Measurements from ENCODE around the gene PDE11A. TPM values are rescaled to one million over a fixed set of nuclear protein-coding genes. Genes with fewer than 3 reads are reported as not detected.
A peak's percentile ranks its signal among the peaks of the same experiment; 100 is the strongest.

PDE11A gene
- polyA plus RNA-seq, 4 donors: 4.8 to 9.8 (median 7.1) TPM

DNA sequence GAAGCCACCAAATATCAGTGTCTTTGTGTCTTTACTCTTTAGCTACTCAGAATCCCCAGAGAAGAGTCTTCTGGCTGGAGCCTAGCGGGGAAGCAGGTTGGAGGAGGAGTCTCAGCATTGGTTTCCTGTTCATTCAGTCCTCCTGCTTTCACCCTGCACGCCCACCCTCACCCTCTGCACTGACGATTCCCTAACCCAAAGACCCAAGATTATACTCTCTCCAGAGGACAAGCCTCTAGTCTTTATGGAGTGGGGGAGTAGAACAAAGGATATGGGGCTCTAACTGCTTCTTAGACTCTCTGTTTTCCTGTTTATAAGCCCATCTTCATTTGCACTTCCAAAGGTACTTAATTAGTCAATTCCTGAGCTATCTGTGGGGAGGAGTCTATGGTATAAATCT is 341.2 kb downstream of the PDE11A start:
- no peak for DNase-seq (ENCODE audit: low read depth in 4 of 4, low spot score in 3 of 4)

DNA sequence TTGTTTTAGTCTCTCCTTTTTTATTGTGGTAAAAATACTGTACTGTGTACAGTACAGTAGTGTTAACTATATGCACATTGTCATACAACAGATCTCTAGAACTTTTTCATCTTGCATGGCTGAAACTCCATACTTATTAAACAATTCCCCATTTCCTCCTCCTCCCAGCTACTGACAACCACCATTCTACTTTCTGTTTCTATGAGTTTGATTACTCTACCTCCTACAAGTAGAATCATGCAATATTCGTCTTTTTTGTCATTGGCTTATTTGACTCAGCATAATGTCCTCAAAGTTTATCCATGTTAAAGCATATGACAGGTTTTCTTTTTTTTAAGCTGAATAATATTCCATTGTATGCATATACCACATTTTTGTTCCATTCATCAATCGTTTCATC is 341.8 kb downstream of the PDE11A start:
- DNase-seq (ENCODE audit: low read depth in 4 of 4, low spot score in 3 of 4): no peak

DNA sequence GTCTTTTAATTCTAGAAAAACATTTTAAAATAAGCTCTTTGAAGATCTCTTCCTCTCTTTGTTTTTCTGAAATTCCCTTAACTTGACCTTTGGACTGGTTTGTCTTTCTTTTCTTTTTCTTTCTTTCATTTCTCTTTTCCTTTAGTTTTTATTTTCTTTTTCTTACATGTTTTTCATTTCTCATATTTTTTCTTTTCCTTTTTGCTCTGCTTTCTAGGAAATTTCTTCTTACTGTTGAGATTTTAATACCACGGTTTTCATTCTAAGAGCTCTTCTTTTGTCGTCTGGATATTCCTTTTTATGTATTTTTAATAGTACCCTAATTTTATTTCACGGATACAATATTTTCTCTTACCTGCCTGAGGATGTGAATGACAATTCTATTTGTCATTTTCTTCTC is 342.2 kb downstream of the PDE11A start:
- DNase-seq (ENCODE audit: low read depth in 4 of 4, low spot score in 3 of 4): no peak

DNA sequence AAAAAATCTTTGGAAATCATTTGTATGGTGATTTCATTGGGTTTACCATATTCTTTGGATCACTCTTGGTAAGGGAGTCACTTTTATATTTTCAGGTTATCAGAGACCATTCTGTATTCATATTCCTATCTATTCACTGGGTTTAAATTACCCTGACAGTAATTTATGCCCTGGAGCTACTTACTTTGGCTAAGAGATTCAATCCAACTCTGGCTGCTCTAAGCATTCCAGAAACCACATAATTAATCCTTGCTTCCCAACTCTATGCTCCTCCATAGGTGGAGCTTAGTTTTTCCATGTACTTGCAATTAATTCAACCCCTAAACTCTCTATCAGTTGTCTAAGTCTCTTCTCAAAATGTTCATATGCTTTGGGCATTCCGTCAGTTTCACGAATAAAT is 343.7 kb downstream of the PDE11A start:
- no peak for DNase-seq (ENCODE audit: low read depth in 4 of 4, low spot score in 3 of 4)

DNA sequence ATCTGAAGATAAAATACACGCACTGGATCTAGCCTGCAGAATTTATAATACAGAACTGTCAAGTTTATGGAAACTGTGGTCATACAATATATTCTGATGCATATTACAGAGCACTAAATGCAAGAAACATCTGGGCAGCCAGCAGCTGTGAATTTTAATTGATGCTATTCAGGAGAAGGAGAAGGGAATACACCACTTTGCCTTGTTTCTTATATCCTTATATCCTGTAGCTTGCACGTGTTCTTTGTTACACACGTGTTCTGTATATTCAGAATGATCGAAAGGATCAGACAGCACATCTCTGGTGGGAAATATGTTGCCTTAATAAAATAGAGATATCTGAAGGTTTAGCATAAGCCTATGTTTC is 344.2 kb downstream of the PDE11A start:
- DNase-seq (ENCODE audit: low read depth in 4 of 4, low spot score in 3 of 4): no peak

DNA sequence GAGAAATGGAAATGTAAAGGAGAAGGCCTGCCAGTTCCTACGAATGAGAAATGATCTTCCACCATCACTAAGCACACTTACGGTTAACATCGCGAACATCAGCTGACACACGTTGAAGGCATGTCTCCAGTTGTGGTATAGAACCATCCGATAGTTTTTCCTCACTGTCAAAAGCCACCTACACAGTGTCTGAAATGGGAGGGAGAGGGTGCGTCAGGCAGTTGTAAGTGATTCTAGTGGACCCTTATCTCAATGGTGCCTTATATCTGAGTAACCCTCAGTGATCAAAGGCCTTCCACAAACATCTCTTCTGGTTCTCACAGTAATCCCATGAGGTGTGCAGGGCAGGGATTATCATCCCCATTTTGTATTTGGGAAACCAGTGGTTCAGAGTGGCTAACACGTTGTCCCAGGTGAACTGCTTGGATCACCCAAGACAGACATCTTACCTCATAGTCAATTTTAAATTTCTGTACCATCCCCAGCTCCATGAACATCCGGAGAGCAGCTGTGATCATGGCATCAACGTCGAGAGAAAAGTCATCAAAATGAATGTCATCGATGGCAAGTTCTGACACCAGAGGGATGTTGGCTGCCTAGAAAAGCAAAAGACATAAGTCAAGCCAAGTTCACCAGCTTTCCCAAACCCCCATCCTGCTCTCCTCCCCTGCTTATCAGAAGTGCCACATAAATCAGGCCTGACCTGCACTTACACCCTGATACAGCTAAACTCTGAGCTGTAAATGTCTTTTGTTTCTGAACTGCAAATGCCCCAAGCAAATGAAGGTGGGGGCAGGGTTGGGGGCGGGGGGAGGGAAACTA is 344.8 kb downstream of the PDE11A start:
- DNase-seq (ENCODE audit: low read depth in 4 of 4, low spot score in 3 of 4): peak in 3 of 4 donors; percentile 59 to 69 (median 69)

DNA sequence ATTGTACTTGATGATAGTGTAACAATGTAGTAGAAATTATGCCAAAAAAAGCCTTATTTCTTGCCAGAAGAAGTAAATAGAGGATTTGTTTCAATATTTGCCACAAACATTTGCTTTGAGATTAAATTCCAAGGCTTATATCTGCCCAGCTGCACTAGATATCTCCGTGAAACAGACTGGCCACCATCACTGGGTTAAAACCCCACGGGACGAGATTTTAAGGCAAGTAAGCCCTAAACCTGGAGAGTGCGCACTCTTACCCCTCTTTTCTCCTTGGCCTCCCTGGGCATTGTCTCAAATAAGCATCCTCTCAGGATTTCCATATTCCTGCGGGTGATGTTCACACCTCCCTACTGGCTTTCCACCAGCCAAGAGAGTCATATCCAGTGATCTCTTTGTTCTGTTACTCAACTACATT is 345.6 kb downstream of the PDE11A start:
- no peak for DNase-seq (ENCODE audit: low read depth in 4 of 4, low spot score in 3 of 4)

DNA sequence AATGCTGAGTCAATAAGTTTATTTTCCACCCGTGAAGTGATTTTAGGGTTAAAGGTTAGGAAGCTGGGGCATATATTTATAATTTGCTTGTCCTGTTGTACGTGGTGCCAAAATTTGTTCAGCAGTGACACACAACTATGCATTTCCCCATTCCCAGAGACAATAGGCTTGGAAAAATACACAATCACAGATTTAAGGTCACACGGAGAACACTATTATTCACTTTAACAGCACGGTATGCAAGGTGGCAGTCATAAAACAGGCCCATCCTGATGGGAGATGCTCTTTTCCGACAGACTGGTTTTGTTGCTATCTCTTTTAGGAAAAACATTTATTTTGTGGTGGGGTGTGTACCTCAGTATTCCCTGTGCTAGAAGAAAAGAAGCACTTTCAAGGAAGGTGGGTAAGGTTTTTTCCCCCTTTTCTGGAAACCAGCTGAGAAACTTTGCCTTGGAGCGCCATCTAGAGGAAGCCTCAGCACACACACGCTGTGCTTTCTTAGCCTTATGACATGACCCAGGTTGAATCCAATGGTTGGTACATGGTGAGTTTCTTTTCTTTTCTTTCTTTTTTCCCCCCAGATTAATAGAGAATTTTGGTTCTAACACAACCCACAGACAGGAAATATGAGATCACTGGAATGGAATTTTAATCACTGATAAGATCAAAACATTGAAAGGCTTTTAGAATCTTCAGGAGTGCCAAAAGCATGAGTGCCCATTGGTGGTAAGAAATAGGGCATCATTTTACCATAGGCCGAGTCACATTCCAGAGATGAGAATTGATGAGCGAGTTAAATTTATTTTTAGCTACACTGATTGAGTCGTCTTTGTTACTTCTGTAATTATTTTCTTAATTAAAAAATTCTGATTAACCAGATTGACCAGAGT is 347.9 kb downstream of the PDE11A start:
- peak in 3 of 4 donors; percentile 66 to 79 (median 75) for DNase-seq (ENCODE audit: low read depth in 4 of 4, low spot score in 3 of 4)

DNA sequence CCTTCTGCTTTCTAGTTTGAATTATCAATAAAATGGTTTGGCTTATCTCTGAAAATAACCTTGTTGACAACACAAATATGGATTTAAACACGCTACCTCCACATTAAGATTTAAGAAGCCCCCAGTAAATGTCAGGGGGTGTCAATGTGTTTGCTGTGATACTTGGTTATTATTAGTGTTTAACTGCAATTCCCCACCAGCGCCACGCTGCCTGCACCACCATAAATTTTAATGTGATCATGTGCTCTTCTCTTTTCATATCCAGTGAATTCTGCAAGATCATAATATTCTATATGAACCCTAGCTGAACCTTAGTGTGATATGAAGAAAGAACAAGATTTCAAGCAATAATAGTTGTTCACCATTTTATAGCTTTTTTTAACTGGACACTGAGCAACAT is 349.3 kb downstream of the PDE11A start:
- DNase-seq (ENCODE audit: low read depth in 4 of 4, low spot score in 3 of 4): no peak

DNA sequence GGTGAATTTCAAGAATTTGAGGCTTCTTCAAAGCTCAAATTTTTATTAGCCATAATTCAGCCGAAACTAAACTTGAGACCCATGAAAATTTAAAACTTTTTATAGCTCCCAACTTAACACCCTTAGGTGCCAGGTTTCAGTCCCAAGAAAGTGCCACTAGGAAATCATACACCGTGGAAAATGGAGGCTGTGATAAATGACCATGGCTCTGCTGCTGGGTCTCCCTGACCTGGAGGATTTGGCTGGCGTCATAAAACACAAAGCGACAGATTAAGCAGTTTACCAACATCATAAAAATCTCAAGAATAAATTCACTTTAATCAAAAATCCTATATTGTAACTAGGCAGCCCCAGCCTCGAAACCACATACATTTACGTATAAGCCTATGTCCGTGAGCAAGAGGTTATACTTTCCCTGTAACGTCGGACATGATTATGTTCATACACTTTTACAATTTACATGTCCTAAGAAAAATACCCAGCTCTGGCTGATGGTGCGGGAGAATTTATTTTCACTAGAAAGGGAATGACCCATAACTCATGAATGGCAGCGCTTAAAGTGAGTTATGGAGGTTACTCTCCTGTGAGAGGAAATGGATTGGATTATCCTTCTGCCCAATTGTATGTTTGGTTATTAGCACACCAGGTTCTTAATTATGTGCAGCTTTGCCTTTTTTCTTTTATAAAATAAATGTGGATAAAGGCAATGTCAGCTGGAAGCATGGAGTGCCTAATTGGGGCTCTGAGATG is 350.6 kb downstream of the PDE11A start:
- peak in 1 of 4 donors; percentile 66 for DNase-seq (ENCODE audit: low read depth in 4 of 4, low spot score in 3 of 4)

DNA sequence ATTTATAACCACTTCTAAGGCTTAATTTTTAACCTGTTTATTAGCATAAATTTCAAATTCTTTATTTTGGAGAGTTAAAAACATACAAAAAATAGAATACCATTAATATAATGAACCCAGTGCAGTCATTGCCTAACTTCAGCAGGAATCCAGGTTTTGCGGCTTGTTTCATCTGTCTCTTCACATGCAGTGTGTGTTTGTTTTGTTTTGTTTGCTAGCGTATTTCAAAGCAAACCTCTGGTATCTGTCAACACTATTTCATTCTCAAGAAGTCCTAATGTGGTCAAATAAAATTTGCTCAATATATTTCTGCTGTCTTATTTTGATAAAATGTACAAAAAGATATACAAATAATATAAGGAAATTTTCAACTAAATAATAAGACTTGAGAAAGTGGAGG is 351.5 kb downstream of the PDE11A start:
- no peak for DNase-seq (ENCODE audit: low read depth in 4 of 4, low spot score in 3 of 4)

DNA sequence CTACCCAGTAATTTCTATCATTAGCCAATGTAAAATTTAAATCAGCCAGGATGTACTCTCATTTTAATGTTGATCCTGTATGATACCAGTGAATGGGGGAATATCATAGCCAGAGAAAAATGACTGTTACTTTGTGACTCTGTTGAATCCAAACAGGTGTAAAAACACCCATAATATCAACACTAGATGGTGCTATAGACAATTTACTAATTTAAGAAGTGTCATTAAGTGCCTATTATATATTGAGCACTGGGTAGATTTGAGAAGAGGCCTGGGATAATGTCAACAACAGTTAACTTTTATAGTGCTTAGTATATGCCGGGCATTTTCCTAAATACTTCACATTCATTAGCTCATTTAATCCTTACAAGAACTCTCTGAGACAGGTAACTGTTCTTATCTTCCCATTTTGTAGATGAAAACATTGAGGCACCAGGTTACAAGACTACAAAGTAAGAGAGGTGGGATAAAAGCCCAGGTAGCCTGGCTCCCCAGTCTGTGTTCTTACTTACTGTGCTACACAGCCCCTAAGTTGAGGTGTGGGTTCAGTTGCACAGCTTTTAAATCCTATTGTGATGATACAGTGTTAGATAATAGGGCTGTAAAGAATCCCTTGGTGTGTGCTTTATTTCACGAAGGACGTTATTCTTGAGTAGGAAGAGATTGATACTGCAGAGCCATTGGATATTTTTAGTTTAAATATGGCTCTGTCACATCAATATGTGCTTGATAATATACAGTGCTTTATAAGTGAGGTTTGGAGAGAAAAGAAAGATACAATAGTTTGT is 354.6 kb downstream of the PDE11A start:
- DNase-seq (ENCODE audit: low read depth in 4 of 4, low spot score in 3 of 4): no peak

DNA sequence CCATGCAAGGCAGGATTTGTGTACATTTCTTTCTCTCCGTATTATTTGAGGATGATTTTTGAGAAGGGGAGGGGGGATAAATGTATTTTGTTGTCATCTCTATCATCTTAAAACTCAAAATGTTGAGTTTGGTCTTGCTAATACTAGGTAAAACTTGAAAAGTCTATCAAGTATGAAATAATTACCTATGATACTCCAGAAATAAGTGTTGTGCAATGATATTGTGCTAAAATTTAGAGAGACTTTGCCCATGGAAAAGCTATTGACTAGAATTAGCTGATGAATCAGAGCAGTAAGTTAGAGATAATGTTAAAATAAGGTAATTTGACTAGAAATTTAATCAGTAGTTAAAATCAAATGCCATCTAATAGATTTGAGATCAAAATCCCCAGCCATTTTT is 356.1 kb downstream of the PDE11A start:
- no peak for DNase-seq (ENCODE audit: low read depth in 4 of 4, low spot score in 3 of 4)

DNA sequence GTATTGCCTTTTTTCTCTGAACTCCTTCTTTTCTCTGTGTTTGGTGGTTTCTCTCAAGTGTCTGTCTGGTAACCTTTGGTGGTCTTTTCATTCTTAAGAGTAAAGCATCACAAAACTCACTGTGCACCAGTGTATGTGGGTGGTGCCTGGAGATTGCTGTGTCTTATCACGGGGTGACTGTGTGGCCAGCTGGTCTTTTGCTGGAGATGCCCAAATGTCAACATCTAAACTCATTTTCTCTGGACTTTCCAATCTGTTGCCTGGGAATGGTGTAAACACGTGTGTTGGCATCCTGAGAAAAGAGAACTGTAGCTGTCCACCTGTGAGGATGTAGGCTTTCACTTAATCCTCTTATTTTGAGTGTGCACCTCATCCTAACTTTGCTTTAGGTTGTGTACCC is 356.8 kb downstream of the PDE11A start:
- no peak for DNase-seq (ENCODE audit: low read depth in 4 of 4, low spot score in 3 of 4)

DNA sequence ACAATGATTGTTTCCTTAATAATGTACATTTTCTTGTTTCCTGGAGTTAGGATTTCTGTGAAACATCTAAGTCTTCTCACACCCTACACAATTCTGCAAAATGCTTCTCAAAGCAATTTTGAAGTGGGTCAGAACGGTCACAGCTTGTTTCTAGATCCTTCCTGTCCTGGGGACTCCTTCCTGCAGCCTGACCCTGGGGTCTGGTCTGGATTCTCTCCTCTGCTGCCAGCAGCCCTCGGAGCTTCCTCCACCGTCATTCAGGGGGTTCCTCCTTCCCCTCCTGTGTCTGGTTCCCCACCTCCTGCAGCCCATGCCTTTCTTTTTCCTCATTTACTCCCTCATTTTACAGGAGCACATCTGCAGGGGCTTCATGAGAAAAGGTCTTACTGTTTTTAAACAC is 357.9 kb downstream of the PDE11A start:
- no peak for DNase-seq (ENCODE audit: low read depth in 4 of 4, low spot score in 3 of 4)

DNA sequence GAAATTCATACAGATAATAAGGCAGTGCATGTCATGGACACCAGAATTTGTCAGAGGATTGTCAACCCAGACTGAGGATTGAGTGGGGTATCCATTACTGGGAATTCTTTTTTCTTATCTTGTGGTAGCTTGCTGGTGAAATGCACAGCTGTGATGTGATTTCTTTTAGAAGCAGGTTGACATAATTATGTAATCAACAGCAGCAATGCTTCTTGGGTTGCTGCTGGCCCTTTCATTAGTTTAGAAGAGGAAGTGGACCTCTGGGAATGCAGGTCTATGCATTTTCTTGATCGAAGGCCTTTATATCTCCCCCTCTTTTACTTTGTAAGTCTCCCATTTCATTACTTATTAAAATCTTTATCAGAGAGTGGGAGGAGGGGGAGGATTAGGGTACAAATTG is 360.1 kb downstream of the PDE11A start:
- DNase-seq (ENCODE audit: low read depth in 4 of 4, low spot score in 3 of 4): no peak

DNA sequence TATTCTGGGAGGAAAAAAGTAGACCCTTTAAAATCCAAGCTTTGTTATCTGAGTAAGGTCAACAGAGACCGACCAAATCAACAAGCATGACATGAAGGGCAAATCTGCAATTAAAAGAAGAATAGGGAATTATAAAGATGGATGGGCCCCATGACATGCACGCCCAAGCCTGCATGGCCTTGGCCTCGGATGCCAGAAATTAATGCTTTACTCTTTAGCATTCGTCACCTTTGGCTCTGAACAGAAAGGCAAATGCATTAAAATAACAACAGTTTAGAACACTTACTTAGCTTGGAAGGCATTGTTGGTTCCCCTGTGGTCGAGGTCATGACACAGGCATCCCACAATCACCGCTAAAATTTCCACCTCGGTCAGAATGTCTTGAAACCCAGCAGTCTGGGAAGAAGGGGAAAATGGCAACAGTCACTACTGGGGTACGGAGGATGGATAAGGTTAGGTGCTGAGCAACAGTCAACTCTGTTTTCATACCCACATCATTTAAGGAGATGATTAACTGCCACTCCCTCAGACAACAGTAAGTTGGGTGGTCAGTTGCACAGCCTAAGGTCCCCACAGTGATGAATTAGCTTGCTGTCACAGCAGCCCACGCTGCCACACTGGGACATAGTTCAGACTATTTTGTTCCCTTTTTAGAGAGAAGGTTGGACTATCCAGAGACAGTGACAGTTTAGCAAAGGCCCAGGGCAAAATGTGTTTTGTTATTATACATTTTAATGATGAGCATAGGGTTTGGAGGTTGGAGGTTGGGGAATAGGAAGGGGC is 360.9 kb downstream of the PDE11A start:
- DNase-seq (ENCODE audit: low read depth in 4 of 4, low spot score in 3 of 4): no peak

DNA sequence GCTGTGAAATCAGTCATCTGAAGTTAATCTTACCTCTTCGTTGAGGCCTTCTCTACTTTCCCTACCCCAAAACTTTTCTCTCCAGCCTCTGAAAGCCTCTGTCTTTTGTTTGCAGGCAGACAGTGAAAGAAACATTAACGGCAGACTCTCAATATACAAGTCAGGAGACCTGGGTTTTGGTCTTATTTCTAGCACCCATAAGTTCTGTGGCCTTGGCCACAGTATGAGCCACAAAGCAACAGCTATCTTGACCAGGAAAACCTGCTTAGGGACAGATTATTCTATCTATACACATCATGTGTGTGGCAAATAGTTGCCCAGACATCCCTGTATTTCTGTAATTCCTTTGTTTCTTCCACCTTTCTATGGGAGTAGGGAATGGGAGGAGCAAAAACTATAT is 361.7 kb downstream of the PDE11A start:
- DNase-seq (ENCODE audit: low read depth in 4 of 4, low spot score in 3 of 4): no peak

DNA sequence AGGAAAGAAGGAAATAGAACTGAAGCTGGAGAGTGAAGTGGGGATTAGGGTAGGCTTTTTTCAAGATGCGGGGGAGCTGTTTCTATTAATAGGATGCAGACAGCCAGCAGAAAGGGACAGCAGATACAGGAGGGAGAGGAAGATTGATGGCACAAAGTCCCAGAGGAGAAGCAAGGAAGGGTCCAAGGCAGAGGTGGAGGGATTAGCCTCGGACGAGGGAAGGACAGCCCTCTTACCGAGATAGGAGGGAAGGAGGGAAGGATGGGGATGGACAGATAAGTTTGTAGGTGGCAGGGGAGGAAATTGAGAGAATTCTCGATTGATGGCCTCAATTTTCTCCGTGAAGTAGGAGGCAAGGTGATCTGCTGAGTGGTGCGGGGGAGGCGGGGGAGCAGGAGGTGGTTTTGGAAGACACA is 362.6 kb downstream of the PDE11A start:
- DNase-seq (ENCODE audit: low read depth in 4 of 4, low spot score in 3 of 4): no peak

Data from left renal pelvis (tissue), 4 donors.